Measurements from ENCODE around the gene STRADA. TPM values are rescaled to one million over a fixed set of nuclear protein-coding genes. Genes with fewer than 3 reads are reported as not detected.

Gene STRADA
- total and polyA plus RNA-seq, 2 donors (not counting 3 experiments of a cell fraction or from before 2014, with no cell fraction given), result 47.0 to 53.6 TPM

DNA sequence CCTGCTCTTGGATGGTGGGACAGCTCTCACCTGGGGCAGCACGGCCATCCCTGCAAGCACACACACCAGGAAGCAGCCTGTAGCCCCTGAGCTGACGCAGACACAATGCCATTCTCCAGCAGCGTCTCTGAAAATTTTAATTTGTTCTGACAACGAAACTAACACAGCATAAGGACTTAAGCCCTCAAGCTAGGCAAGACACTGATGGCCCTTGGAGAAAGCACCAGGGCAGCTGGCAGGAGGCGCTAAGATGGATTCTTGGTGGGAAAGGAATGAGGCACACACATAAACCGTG, 38.9 kb downstream of the STRADA start:
- H3K79me2 ChIP-seq (ENCODE audit: control insufficient read depth, insufficient read depth, low read length), result peaks cover 9% of the 10 kb centered on the region
- intact Hi-C loops (cut with micrococcal nuclease) (no loop called here), dilution Hi-C loops (cut with MboI; ENCODE audit: extremely low pct_ligation_motif_present, low sequenced_read_pairs) (no loop called here)
- no peaks in the 10 kb centered on the region for H4K20me1 ChIP-seq (replicated peaks; ENCODE audit: control insufficient read depth, extremely low read depth, insufficient read depth, low read length)
- no peak overlapping the region for H3K4me2 ChIP-seq (ENCODE audit: insufficient read depth, low read length)
- ChIA-PET POLR2A (no interaction called here), CTCF (interaction anchor here (1.4 kb wide), 1 partner anchor 277 kb away, joined by 3 read pairs; no protein-coding TSS in a partner anchor)
- H2AFZ ChIP-seq (ENCODE audit: low read depth, low read length), result no peak overlapping the region
- H3K27me3 ChIP-seq (ENCODE audit: control insufficient read depth in 2 of 2, insufficient read depth in 2 of 2, low read length in 2 of 2), result no peaks in the 10 kb centered on the region
- H3K36me3 ChIP-seq (ENCODE audit: control insufficient read depth in 2 of 2, extremely low read depth in 1 of 2, insufficient read depth in 2 of 2, low read length in 2 of 2), result peaks cover 0 to 8% of the 10 kb centered on the region in 2 experiments
- no peak for DNase-seq (ENCODE audit: low read depth, low spot score)
- no peaks in the 10 kb centered on the region for H3K9me1 ChIP-seq (replicated peaks; ENCODE audit: control insufficient read depth, extremely low read depth, insufficient read depth, low read length)
- H3K27ac ChIP-seq (ENCODE audit: insufficient read depth, low read depth, low read length), result no peak overlapping the region
- no peak overlapping the region for H3K9ac ChIP-seq (replicated peaks; ENCODE audit: extremely low read depth, insufficient read depth, low read length)
- no peak for FAIRE-seq
- TF ChIP-seq, protein P1, sequence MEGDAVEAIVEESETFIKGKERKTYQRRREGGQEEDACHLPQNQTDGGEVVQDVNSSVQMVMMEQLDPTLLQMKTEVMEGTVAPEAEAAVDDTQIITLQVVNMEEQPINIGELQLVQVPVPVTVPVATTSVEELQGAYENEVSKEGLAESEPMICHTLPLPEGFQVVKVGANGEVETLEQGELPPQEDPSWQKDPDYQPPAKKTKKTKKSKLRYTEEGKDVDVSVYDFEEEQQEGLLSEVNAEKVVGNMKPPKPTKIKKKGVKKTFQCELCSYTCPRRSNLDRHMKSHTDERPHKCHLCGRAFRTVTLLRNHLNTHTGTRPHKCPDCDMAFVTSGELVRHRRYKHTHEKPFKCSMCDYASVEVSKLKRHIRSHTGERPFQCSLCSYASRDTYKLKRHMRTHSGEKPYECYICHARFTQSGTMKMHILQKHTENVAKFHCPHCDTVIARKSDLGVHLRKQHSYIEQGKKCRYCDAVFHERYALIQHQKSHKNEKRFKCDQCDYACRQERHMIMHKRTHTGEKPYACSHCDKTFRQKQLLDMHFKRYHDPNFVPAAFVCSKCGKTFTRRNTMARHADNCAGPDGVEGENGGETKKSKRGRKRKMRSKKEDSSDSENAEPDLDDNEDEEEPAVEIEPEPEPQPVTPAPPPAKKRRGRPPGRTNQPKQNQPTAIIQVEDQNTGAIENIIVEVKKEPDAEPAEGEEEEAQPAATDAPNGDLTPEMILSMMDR (IDR thresholded peaks at IDR 0.05; ENCODE audit: extremely low read depth in 1 of 2, insufficient read depth in 1 of 2, low read depth in 1 of 2, low read length in 2 of 2), result no peak
- TF ChIP-seq MYC (IDR thresholded peaks at IDR 0.05; ENCODE audit: low read depth, low read length) (no peak), EZH2 (IDR thresholded peaks at IDR 0.05; ENCODE audit: borderline replicate concordance, low read depth, low read length, severe bottlenecking) (no peak), JUN (IDR thresholded peaks at IDR 0.05; ENCODE audit: borderline replicate concordance, insufficient read depth, insufficient read length, low read depth) (no peak), GATA2 (IDR thresholded peaks at IDR 0.05; ENCODE audit: insufficient read depth, insufficient read length, low read depth, low read length) (no peak), POLR2A (IDR thresholded peaks at IDR 0.05; ENCODE audit: low read depth, low read length) (no peak), POLR2AphosphoS5 (IDR thresholded peaks at IDR 0.05; ENCODE audit: insufficient read depth, low read depth, low read length) (no peak), FOS (IDR thresholded peaks at IDR 0.05; ENCODE audit: borderline replicate concordance, insufficient read depth, low read length) (no peak)
- TF ChIP-seq, protein P2, sequence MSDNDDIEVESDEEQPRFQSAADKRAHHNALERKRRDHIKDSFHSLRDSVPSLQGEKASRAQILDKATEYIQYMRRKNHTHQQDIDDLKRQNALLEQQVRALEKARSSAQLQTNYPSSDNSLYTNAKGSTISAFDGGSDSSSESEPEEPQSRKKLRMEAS (IDR thresholded peaks at IDR 0.05; ENCODE audit: insufficient read depth, insufficient read length), result no peak
- H3K4me3 ChIP-seq (replicated peaks in 1 of 3; ENCODE audit: insufficient read depth in 1 of 3, low read depth in 1 of 3, low read length in 3 of 3), result no peak overlapping the region
- no TSS peak for BruUV-seq (replicated peaks)
- H3K4me1 ChIP-seq (ENCODE audit: control insufficient read depth, extremely low read depth, insufficient read depth, low read length), result peaks cover 25% of the 10 kb centered on the region
- no peaks in the 10 kb centered on the region for H3K9me3 ChIP-seq (replicated peaks; ENCODE audit: control insufficient read depth, insufficient read depth, low read length)

Data from endothelial cell of umbilical vein (primary cell).